K562 (cell line): Measurements from ENCODE around the gene NRN1L. TPM values are rescaled to one million over a fixed set of nuclear protein-coding genes. Genes with fewer than 3 reads are reported as not detected.

Experiments used
- ATAC-seq: fragments of 200-7000 bp; cut with Tn5 transposase; 3 replicates; pipeline ENCODE4 v1.9.1; 2020; ENCODE audit warnings: moderate library complexity
- BruUV-seq: library from RNA; stranded (reverse); fragments of 400-500 nt; replicated peaks from 2 replicates; lab custom pipeline; 2021; lab: Mats Ljungman, UMichigan
- CTCF ChIA-PET: fragments of 300-600 bp; formaldehyde crosslinking; extraction: SDS; loops from one replicate; lab custom pipeline; 2021; ENCODE audit warnings: low intra/inter-chr PET ratio; lab: Yijun Ruan, JAX
- POLR2A ChIA-PET: fragments of 300-600, 350-650 bp; sonication (Branson Sonifier 250); formaldehyde crosslinking; extraction: SDS; loops from one replicate; lab custom pipeline; 2021; ENCODE audit warnings: antibody characterized with exemption, inconsistent platforms; lab: Yijun Ruan, JAX
- DNase-seq, 4 experiments: peaks; one replicate each; pipeline versions ENCODE4 v3.0.0 to v3.0.0-alpha.2; 2011 to 2018; ENCODE audit warnings: low spot score in 3 of 4, mixed read lengths in 3 of 4; ENCODE audit errors: extremely low read depth in 1 of 4
- FAIRE-seq: peaks from 2 replicates; lab custom pipeline; 2011; peaks lifted over from hg19 to GRCh38; lab: Jason Lieb, UNC
- H2AFZ ChIP-seq: 2 replicates; pipeline ENCODE4 v1.6.0; 2011; ENCODE audit warnings: low read depth, low read length, control low read depth, inconsistent platforms
- H3K27ac ChIP-seq: fragments of 200-600 bp; 3 replicates; pipeline ENCODE4 v1.8.0; 2011; ENCODE audit warnings: low read depth, mild to moderate bottlenecking, control low read depth, inconsistent platforms, low read length, moderate library complexity, mixed read lengths; ENCODE audit errors: extremely low read depth
- H3K27me3 ChIP-seq, 2 experiments: fragments of 300-600 bp in 1 of 2; 2 replicates in 1 of 2; 3 replicates in 1 of 2; pipeline versions ENCODE4 v1.6.0 to v1.8.0; 2011; ENCODE audit warnings: inconsistent platforms in 2 of 2, low read length in 2 of 2, mild to moderate bottlenecking in 1 of 2, mixed read lengths in 1 of 2, moderate library complexity in 1 of 2; ENCODE audit not compliant: control insufficient read depth in 2 of 2, insufficient read depth in 2 of 2
- H3K36me3 ChIP-seq: fragments of 300-600 bp; 3 replicates; pipeline ENCODE4 v1.8.0; 2011; ENCODE audit warnings: mild to moderate bottlenecking, low read length, inconsistent platforms; ENCODE audit not compliant: control insufficient read depth, insufficient read depth
- H3K4me1 ChIP-seq, 2 experiments: fragments of 200-600 bp in 1 of 2; replicated peaks in 1 of 2; 2 replicates in 1 of 2; 3 replicates in 1 of 2; pipeline versions ENCODE4 v1.5.1 to v1.8.0; 2011; ENCODE audit warnings: inconsistent platforms in 2 of 2, low read length in 2 of 2, mild to moderate bottlenecking in 1 of 2, mixed read lengths in 1 of 2, moderate library complexity in 1 of 2; ENCODE audit not compliant: control insufficient read depth in 2 of 2, insufficient read depth in 2 of 2
- H3K4me2 ChIP-seq: 2 replicates; pipeline ENCODE4 v1.6.1; 2011; ENCODE audit warnings: low read length, control low read depth, inconsistent platforms, mixed read lengths; ENCODE audit not compliant: insufficient read depth
- H3K4me3 ChIP-seq: fragments of 200-600 bp; sonication (generic), shearing (Covaris generic); 2 replicates; pipeline ENCODE4 v1.5.1; 2016; ENCODE audit warnings: control low read depth, inconsistent platforms
- H3K79me2 ChIP-seq: fragments of 200-600 bp; 3 replicates; pipeline ENCODE4 v1.8.0; 2011; ENCODE audit warnings: low read length, inconsistent platforms; ENCODE audit not compliant: control insufficient read depth, insufficient read depth
- H3K9ac ChIP-seq, 2 experiments: 2 replicates each; pipeline versions ENCODE4 v1.6.0 to v1.6.1; 2011; ENCODE audit warnings: low read depth in 2 of 2, low read length in 2 of 2, control low read depth in 1 of 2, inconsistent platforms in 1 of 2, mild to moderate bottlenecking in 1 of 2, mixed read lengths in 1 of 2; ENCODE audit not compliant: insufficient read depth in 1 of 2
- H3K9me1 ChIP-seq: one replicate; pipeline ENCODE4 v1.6.0; 2011; ENCODE audit warnings: inconsistent platforms, mild to moderate bottlenecking, low read length, moderate library complexity; ENCODE audit not compliant: control insufficient read depth, insufficient read depth
- H3K9me3 ChIP-seq: replicated peaks from 2 replicates; pipeline ENCODE4 v1.5.1; 2011; ENCODE audit warnings: low read depth, low read length, inconsistent platforms; ENCODE audit not compliant: control insufficient read depth, insufficient read depth
- H4K20me1 ChIP-seq: replicated peaks from 2 replicates; pipeline ENCODE4 v1.6.1; 2011; ENCODE audit warnings: low read length, inconsistent platforms, mixed read lengths; ENCODE audit not compliant: control insufficient read depth, insufficient read depth
- L3MBTL2 ChIP-seq: fragments of 450-650 bp; IDR thresholded peaks from 2 replicates; pipeline ENCODE4 v1.6.1; 2016; ENCODE audit warnings: mild to moderate bottlenecking, moderate library complexity
- PHF8 ChIP-seq: fragments of 200-600 bp; sonication (generic); IDR thresholded peaks from 2 replicates; pipeline ENCODE4 v1.6.1; 2012; ENCODE audit warnings: mixed run types, mild to moderate bottlenecking, inconsistent platforms, low read length, moderate library complexity, borderline replicate concordance
- POLR2G ChIP-seq: fragments of 200-400 bp; formaldehyde crosslinking; IDR thresholded peaks from 2 replicates; pipeline ENCODE4 v1.6.1; 2017; ENCODE audit warnings: low read depth, mild to moderate bottlenecking, antibody characterized with exemption, low read length, moderate library complexity
- TAF9B ChIP-seq: fragments of 450-650 bp; IDR thresholded peaks from 2 replicates; pipeline ENCODE4 v1.6.1; 2018; ENCODE audit warnings: mild to moderate bottlenecking; ENCODE audit not compliant: partially characterized antibody
- ZNF232 ChIP-seq: sonication (generic); formaldehyde crosslinking; IDR thresholded peaks from 2 replicates; pipeline ENCODE4 v1.8.0; 2022; ENCODE audit warnings: mild to moderate bottlenecking, missing genetic modification reagents
- WGBS: fragments of 100-300 bp; shearing (Covaris generic); methylation state at CpG from one replicate; pipeline ENCODE4 v1.1.6; 2016; ENCODE audit warnings: low coverage, mixed read lengths; ENCODE audit not compliant: insufficient coverage; ENCODE audit errors: missing lambda C conversion rate; 5-methylcytosine and 5-hydroxymethylcytosine counted together
- in situ Hi-C: fragments of 300-500 bp; cut with MboI; formaldehyde crosslinking; loops from 4 replicates; pipeline ENCODE4 v1.15.0; 2018; ENCODE audit warnings: inconsistent platforms, mixed read lengths
- intact Hi-C: fragments of 100-400 bp; cut with micrococcal nuclease; formaldehyde crosslinking; loops from 2 replicates; pipeline ENCODE4 v1.14.2; 2022
- polyA plus RNA-seq, 8 experiments: library from polyadenylated mRNA; depleted of rRNA in 4 of 8; stranded (reverse) in 5 of 8; unstranded in 3 of 8; fragments of >200 nt; fragmentation: Nextera tagmentation in 2 of 8; fragmentation: Illumina TruSeq in 1 of 8; extraction: Ambion mirVana in 2 of 8; extraction: Trizol in 1 of 8; gene quantifications; 2 replicates each; pipeline versions ENCODE4 v1.2.1 to v1.2.3, GENCODE V29; 2011 to 2014; ENCODE audit warnings: inconsistent platforms in 1 of 8, missing spikeins in 1 of 8
- total RNA-seq, 7 experiments: library from RNA; depleted of rRNA in 6 of 7; stranded (reverse); fragments of >200 nt in 6 of 7; fragmentation: Illumina TruSeq in 2 of 7; extraction: Trizol in 2 of 7; gene quantifications; 2 replicates each; pipeline versions ENCODE4 v1.2.1 to v1.2.3, GENCODE V29; 2011 to 2021; ENCODE audit warnings: low replicate concordance in 1 of 7

Gene NRN1L
- total and polyA plus RNA-seq, 9 of the 15 experiments (the other 6 are each of a cell fraction or from before 2014, with no cell fraction given) = 0.22 to 0.86 (median 0.61) TPM; not detected in 5

DNA sequence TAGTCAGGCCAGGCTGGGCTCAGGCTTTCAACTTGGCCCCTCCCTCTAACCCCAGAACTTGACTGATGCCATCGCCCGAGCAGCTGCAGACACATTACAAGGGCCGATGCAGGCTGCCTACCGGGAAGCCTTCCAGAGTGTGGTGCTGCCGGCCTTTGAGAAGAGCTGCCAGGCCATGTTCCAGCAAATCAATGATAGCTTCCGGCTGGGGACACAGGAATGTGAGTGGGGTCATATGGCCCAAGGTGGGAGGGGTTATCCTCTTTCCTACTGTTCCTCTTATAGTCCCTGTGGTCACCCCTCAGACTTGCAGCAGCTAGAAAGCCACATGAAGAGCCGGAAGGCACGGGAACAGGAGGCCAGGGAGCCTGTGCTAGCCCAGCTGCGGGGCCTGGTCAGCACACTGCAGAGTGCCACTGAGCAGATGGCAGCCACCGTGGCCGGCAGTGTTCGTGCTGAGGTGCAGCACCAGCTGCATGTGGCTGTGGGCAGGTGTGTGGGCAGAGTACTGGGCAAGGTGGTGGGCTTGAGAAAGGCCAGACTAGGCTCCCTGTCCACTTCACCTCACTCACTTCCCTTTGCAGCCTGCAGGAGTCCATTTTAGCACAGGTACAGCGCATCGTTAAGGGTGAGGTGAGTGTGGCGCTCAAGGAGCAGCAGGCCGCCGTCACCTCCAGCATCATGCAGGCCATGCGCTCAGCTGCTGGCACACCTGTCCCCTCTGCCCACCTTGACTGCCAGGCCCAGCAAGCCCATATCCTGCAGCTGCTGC, 2.1 kb upstream of the NRN1L start:
- Histone ChIP-seq H3K27ac (no peak overlapping the region), H3K36me3 (peaks cover 76% of the 10 kb centered on the region; the same call in 2 of the 3 replicates), H3K4me1 (peaks cover 6 to 40% of the 10 kb centered on the region in 2 experiments; a peak in 4 of 5 replicates), H3K27me3 (no peaks in the 10 kb centered on the region), H3K4me2 (no peak overlapping the region), H2AFZ (no peak overlapping the region), H3K4me3 (no peak overlapping the region), H3K9me1 (no peaks in the 10 kb centered on the region), H3K9ac (no peak overlapping the region; a peak in 1 of 4 replicates), H3K79me2 (no peaks in the 10 kb centered on the region), H3K9me3 (no peaks in the 10 kb centered on the region), H4K20me1 (peaks cover 19% of the 10 kb centered on the region)
- intact Hi-C loops = loop anchor here (1.0 to 10.0 kb wide), 2 partner anchors 46 to 162 kb away; no protein-coding TSS in a partner anchor
- TSS peak; percentile 8 for BruUV-seq
- ChIA-PET CTCF (interaction anchor here (0.6 to 4.0 kb wide), 3 partner anchors 13 to 46 kb away, joined by 3 to 35 read pairs (median 4); no protein-coding TSS in a partner anchor), POLR2A (interaction anchor here (0.6 to 4.1 kb wide), 9 partner anchors 8 to 223 kb away, joined by 3 to 15 read pairs (median 4); partner anchors contain the start of genes ACD and EDC4)
- no peak for FAIRE-seq
- 92% methylated on average over 17 of the region's 18 CpGs for WGBS
- TF ChIP-seq POLR2G (peak; percentile 44; the same call in 1 of the 2 replicates), TAF9B (no peak), L3MBTL2 (no peak), ZNF232 (CRISPR knock-in tag) (no peak), PHF8 (no peak)
- in situ Hi-C loops = no loop called here
- ATAC-seq = no peak
- no peak for DNase-seq
